Vagina (tissue), 2 donors: Measurements from ENCODE around the gene SCN3A.

Experiments
- CTCF ChIP-seq, 3 experiments: fragments of 450-650 bp in 2 of 3; fragments of 200-600 bp in 1 of 3; sonication (generic) in 1 of 3; IDR thresholded peaks; one replicate each; pipeline ENCODE4 v1.5.1; 2017 to 2019; ENCODE audit warnings: antibody characterized with exemption in 3 of 3, mild to moderate bottlenecking in 2 of 3, moderate library complexity in 2 of 3
- POLR2A ChIP-seq, 2 donors: fragments of 450-650 bp; IDR thresholded peaks; one replicate each; pipeline ENCODE4 v1.6.1; 2017; ENCODE audit warnings: antibody characterized with exemption in 2 of 2, mild to moderate bottlenecking in 2 of 2, moderate library complexity in 2 of 2
- POLR2AphosphoS5 ChIP-seq, 2 donors: sonication (generic); formaldehyde crosslinking; IDR thresholded peaks; one replicate each; pipeline ENCODE4 v1.9.0; 2017; ENCODE audit warnings: antibody characterized with exemption in 2 of 2, mild to moderate bottlenecking in 2 of 2, low read depth in 1 of 2; ENCODE audit not compliant: insufficient read depth in 1 of 2

GRCh38 chr2:165253178-165253577 is 49.3 kb upstream of the SCN3A start:
- TF ChIP-seq CTCF (IDR thresholded peaks at IDR 0.05) (no peak), POLR2AphosphoS5 (IDR thresholded peaks at IDR 0.05; ENCODE audit: insufficient read depth in 1 of 2, low read depth in 1 of 2) (no peak), POLR2A (IDR thresholded peaks at IDR 0.05) (no peak)
